ENCODE results near the gene MAP2K6. TPM values are rescaled to one million over a fixed set of nuclear protein-coding genes. Genes with fewer than 3 reads are reported as not detected.

MAP2K6 gene
- total RNA-seq, 4 donors from 2014 or later: 12.1 to 20.5 (median 17.2) TPM

- DNase-seq: no peak
- Histone ChIP-seq H3K9me3 (no peaks in the 10 kb centered on the region), H3K27ac (no peak overlapping the region), H3K4me1 (peaks cover 0 to 5% (median 0%) of the 10 kb centered on the region in 4 donors), H3K36me3 (no peaks in the 10 kb centered on the region), H3K4me3 (no peak overlapping the region), H3K27me3 (no peaks in the 10 kb centered on the region)
- TF ChIP-seq CTCF (IDR thresholded peaks at IDR 0.05): no peak
- no peak for TF ChIP-seq POLR2A (IDR thresholded peaks at IDR 0.05)
These were observed 43.1 kb downstream of the MAP2K6 start for GRCh38 chr17:69457603-69458002.

- no peak for TF ChIP-seq POLR2A (IDR thresholded peaks at IDR 0.05)
- no peak for TF ChIP-seq CTCF (IDR thresholded peaks at IDR 0.05)
- H3K27ac ChIP-seq: no peak overlapping the region
These were observed 46.7 kb downstream of the MAP2K6 start for GRCh38 chr17:69460963-69461922.

GRCh38 chr17:69461951-69462369 lies 47.5 kb downstream of the MAP2K6 start:
- H3K9me3 ChIP-seq: no peaks in the 10 kb centered on the region
- no peaks in the 10 kb centered on the region for H3K36me3 ChIP-seq
- H3K27me3 ChIP-seq: no peaks in the 10 kb centered on the region
- no peak overlapping the region for H3K27ac ChIP-seq
- H3K4me3 ChIP-seq: no peak overlapping the region
- TF ChIP-seq POLR2A (IDR thresholded peaks at IDR 0.05) (no peak), CTCF (IDR thresholded peaks at IDR 0.05) (no peak)
- no peak for DNase-seq
- peaks cover 0 to 11% (median 0%) of the 10 kb centered on the region in 4 donors for H3K4me1 ChIP-seq

More at GRCh38 chr17:69460963-69461922, 46.7 kb downstream of the MAP2K6 start:
- H3K4me1 ChIP-seq: peaks cover 0 to 5% (median 0%) of the 10 kb centered on the region in 4 donors
- no peaks in the 10 kb centered on the region for H3K27me3 ChIP-seq
- H3K9me3 ChIP-seq: no peaks in the 10 kb centered on the region
- no peak overlapping the region for H3K4me3 ChIP-seq
- no peak for DNase-seq
- no peaks in the 10 kb centered on the region for H3K36me3 ChIP-seq

GRCh38 chr17:69462882-69463281 lies 48.4 kb downstream of the MAP2K6 start:
- DNase-seq: no peak

GRCh38 chr17:69466451-69466850 lies 52.0 kb downstream of the MAP2K6 start:
- H3K27ac ChIP-seq: no peak overlapping the region
- peaks cover 0 to 6% (median 0%) of the 10 kb centered on the region in 4 donors for H3K4me1 ChIP-seq
- no peak for TF ChIP-seq POLR2A (IDR thresholded peaks at IDR 0.05)
- no peak for TF ChIP-seq CTCF (IDR thresholded peaks at IDR 0.05)
- no peaks in the 10 kb centered on the region for H3K27me3 ChIP-seq
- no peaks in the 10 kb centered on the region for H3K36me3 ChIP-seq
- no peak for DNase-seq
- no peaks in the 10 kb centered on the region for H3K9me3 ChIP-seq
- H3K4me3 ChIP-seq: no peak overlapping the region

More at GRCh38 chr17:69462882-69463281, 48.4 kb downstream of the MAP2K6 start:
- Histone ChIP-seq H3K4me3 (no peak overlapping the region), H3K9me3 (no peaks in the 10 kb centered on the region), H3K4me1 (peaks cover 0 to 11% (median 0%) of the 10 kb centered on the region in 4 donors), H3K36me3 (no peaks in the 10 kb centered on the region), H3K27me3 (no peaks in the 10 kb centered on the region), H3K27ac (no peak overlapping the region)
- TF ChIP-seq POLR2A (IDR thresholded peaks at IDR 0.05) (no peak), CTCF (IDR thresholded peaks at IDR 0.05) (no peak)

All from Peyer's patch (tissue), 4 donors.